ENCODE data around the gene EHMT1. TPM values are rescaled to one million over a fixed set of nuclear protein-coding genes. Genes with fewer than 3 reads are reported as not detected.

EHMT1 gene
- total RNA-seq, 1 donor = 56.6 TPM

GRCh38 chr9:137817236-137818200 is 198.7 kb downstream of the EHMT1 start:
- H3K9me3 ChIP-seq (ENCODE audit: low read depth, low read length) = no peaks in the 10 kb centered on the region
- no peaks in the 10 kb centered on the region for H3K4me1 ChIP-seq (ENCODE audit: insufficient read depth, low read length)
- H3K4me3 ChIP-seq (ENCODE audit: low read length) = no peak overlapping the region
- no peaks in the 10 kb centered on the region for H3K27me3 ChIP-seq (ENCODE audit: insufficient read depth, low read length)

GRCh38 chr9:137818286-137818685 is 199.5 kb downstream of the EHMT1 start:
- Histone ChIP-seq H3K4me1 (ENCODE audit: insufficient read depth, low read length) (no peaks in the 10 kb centered on the region), H3K9me3 (ENCODE audit: low read depth, low read length) (no peaks in the 10 kb centered on the region), H3K4me3 (ENCODE audit: low read length) (no peak overlapping the region), H3K27me3 (ENCODE audit: insufficient read depth, low read length) (no peaks in the 10 kb centered on the region)

DNA sequence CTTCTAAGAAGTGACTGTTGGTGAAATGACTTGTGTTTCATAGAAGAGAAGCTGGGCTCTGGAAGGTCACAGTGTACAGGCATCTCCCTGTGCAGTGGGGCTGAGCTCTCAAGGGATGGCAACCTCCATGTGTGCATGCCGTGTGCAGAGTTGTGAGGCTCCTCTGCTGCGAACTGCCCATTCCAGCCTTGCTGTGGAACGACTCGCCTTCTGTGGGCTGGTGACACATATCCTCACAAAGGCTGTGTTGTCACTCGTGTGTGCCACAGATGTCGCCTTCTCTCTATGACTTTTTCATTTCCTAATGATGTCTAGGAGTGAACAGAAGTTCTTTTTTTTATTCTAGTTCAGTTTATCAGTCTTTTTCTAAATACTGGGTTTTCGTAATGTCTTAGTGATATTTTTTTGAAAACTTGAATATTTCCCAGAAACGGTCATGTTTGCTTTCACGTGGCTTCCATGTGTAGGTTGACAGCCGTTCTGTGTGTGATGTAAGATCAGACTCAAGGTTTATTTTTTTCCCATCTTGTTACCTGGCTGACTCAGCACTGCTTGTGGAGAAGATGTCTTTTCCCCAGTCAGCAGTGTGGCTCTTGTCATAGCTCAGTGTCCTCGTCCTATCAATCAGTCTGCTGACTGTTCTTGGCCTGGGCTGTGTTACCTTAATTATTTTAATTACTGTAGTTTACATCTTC is 201.5 kb downstream of the EHMT1 start:
- no peaks in the 10 kb centered on the region for H3K9me3 ChIP-seq (ENCODE audit: low read depth, low read length)
- H3K27me3 ChIP-seq (ENCODE audit: insufficient read depth, low read length) = no peaks in the 10 kb centered on the region
- H3K4me3 ChIP-seq (ENCODE audit: low read length) = no peak overlapping the region
- no peaks in the 10 kb centered on the region for H3K4me1 ChIP-seq (ENCODE audit: insufficient read depth, low read length)

DNA sequence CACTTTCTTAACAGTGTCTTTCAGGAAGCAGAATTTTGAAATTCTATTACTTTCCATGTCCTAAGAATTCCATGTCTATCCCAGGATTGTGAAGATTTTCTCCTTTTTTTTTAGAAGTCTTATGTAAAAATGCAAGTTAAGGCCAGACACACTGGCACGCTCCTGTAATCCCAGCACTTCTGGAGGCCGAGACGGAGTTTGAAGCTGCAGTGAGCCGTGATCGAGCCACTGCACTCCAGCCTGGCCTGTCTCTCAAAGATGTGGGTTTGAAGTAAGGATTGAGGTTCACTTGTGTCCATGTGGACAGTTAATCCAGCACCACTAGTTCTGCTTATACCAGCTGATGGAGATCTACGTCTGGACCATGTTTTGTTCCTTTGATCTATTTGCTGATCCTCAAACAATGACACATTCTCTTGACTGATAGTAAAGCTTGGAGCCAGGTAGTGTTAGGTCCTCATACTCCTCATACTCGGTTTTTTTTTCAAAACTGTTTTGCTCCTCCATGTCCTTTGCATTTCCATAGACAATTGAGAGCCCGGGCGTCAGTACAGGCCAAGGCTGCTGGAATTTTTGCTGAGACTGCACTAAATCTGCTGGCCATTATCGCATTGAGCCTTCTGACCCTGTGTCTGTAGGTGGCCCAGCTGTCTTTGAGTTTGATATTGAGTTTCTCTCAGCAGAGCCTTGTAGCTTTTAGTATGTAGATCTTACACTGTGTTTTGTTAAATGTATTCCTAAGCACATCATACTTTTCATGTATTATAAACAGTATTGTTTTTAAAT is 205.4 kb downstream of the EHMT1 start:
- H3K27me3 ChIP-seq (ENCODE audit: insufficient read depth, low read length) = no peaks in the 10 kb centered on the region
- H3K4me1 ChIP-seq (ENCODE audit: insufficient read depth, low read length) = no peaks in the 10 kb centered on the region
- no peak overlapping the region for H3K4me3 ChIP-seq (ENCODE audit: low read length)
- H3K9me3 ChIP-seq (ENCODE audit: low read depth, low read length) = no peaks in the 10 kb centered on the region

DNA sequence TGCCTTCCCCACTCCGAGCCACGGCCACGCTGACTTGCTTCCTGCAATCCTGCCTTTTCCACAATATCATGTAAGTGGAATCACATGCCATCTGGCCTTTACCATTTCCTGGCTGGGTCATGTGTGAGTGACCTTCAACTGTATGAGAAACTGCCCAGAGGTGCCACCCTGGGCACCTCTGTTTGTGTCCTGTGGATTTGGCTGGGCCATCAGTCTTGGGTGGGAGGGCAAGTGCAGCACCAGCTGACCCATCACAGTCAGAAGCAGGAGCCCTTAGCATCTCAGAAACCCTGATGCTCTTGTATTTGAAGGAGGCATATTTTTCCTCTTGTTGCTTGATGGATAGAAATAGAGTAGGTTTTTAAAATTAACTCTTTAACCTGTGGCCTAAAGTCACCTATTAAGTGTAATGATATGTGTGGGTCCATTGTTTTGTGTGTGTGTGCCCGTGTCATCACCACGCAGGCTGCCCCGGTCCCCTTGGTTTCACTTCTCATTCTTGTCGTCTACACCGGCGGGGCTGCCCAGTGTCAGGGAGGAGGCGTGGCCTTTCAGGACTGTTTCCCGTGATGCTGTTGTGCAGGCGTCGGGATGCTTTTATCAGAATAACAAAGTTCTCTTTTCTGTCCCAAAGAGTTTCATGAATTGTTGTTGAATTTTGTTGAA is 206.7 kb downstream of the EHMT1 start:
- no peaks in the 10 kb centered on the region for H3K9me3 ChIP-seq (ENCODE audit: low read depth, low read length)
- H3K4me1 ChIP-seq (ENCODE audit: insufficient read depth, low read length) = no peaks in the 10 kb centered on the region
- no peak overlapping the region for H3K4me3 ChIP-seq (ENCODE audit: low read length)
- no peaks in the 10 kb centered on the region for H3K27me3 ChIP-seq (ENCODE audit: insufficient read depth, low read length)

GRCh38 chr9:137827908-137828526 is 209.2 kb downstream of the EHMT1 start:
- Histone ChIP-seq H3K4me3 (ENCODE audit: low read length) (no peak overlapping the region), H3K27me3 (ENCODE audit: insufficient read depth, low read length) (no peaks in the 10 kb centered on the region), H3K4me1 (ENCODE audit: insufficient read depth, low read length) (no peaks in the 10 kb centered on the region), H3K9me3 (ENCODE audit: low read depth, low read length) (no peaks in the 10 kb centered on the region)

GRCh38 chr9:137828527-137829259 is 209.9 kb downstream of the EHMT1 start:
- Histone ChIP-seq H3K4me1 (ENCODE audit: insufficient read depth, low read length) (no peaks in the 10 kb centered on the region), H3K9me3 (ENCODE audit: low read depth, low read length) (no peaks in the 10 kb centered on the region), H3K27me3 (ENCODE audit: insufficient read depth, low read length) (no peaks in the 10 kb centered on the region), H3K4me3 (ENCODE audit: low read length) (no peak overlapping the region)

- H3K9me3 ChIP-seq (ENCODE audit: low read depth, low read length) = no peaks in the 10 kb centered on the region
- no peaks in the 10 kb centered on the region for H3K27me3 ChIP-seq (ENCODE audit: insufficient read depth, low read length)
- H3K4me3 ChIP-seq (ENCODE audit: low read length) = no peak overlapping the region
- no peaks in the 10 kb centered on the region for H3K4me1 ChIP-seq (ENCODE audit: insufficient read depth, low read length)
These were observed 210.6 kb downstream of the EHMT1 start for GRCh38 chr9:137829260-137829996.

GRCh38 chr9:137832191-137832700 is 213.4 kb downstream of the EHMT1 start:
- Histone ChIP-seq H3K27me3 (ENCODE audit: insufficient read depth, low read length) (no peaks in the 10 kb centered on the region), H3K9me3 (ENCODE audit: low read depth, low read length) (no peaks in the 10 kb centered on the region), H3K4me3 (ENCODE audit: low read length) (no peak overlapping the region), H3K4me1 (ENCODE audit: insufficient read depth, low read length) (no peaks in the 10 kb centered on the region)

- H3K4me3 ChIP-seq (ENCODE audit: low read length) = no peak overlapping the region
- no peaks in the 10 kb centered on the region for H3K4me1 ChIP-seq (ENCODE audit: insufficient read depth, low read length)
- no peaks in the 10 kb centered on the region for H3K27me3 ChIP-seq (ENCODE audit: insufficient read depth, low read length)
- no peaks in the 10 kb centered on the region for H3K9me3 ChIP-seq (ENCODE audit: low read depth, low read length)
These were observed 214.2 kb downstream of the EHMT1 start for GRCh38 chr9:137832830-137833590.

DNA sequence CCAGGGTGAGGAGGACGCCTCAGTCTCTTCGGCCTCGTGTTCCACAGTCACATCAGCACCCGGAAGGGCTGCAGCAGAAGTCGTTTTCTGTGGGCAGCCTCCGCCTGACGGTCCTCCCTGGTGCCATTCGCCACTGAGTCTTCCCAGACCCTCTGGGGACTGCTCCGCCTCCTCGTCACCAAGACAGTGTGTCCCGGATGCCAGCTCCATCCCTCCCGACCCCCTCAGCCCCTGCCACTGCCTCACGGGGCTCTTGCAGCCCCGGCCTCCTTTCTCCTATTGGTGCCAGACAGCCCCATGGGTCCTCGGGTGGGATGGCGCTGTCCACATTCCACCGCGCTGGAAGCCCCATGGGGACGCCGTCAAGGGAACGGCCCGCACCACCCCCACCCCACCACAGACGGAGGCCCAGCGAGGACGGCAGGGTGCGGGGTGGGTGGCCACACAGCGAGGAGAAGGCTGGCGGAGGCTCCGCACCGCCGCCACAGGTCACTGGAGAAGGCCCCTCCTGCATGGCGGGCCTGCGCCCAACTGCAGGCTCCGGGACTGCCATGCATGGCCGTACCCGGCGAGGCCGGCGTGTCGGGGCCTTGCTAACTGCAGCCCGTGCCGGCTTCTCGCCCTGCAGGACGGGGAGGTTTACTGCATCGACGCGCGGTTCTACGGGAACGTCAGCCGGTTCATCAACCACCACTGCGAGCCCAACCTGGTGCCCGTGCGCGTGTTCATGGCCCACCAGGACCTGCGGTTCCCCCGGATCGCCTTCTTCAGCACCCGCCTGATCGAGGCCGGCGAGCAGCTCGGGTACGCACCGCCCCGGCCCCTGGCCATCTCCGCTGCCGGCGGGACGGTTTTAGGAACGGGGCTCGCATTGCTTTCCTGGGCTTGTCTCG is 215.2 kb downstream of the EHMT1 start:
- Histone ChIP-seq H3K27me3 (ENCODE audit: insufficient read depth, low read length) (no peaks in the 10 kb centered on the region), H3K4me3 (ENCODE audit: low read length) (no peak overlapping the region), H3K9me3 (ENCODE audit: low read depth, low read length) (no peaks in the 10 kb centered on the region), H3K4me1 (ENCODE audit: insufficient read depth, low read length) (no peaks in the 10 kb centered on the region)

Data from mononuclear cell (primary cell).